IMR-90 (cell line): Measurements from ENCODE around the gene KLHL29. TPM values are rescaled to one million over a fixed set of nuclear protein-coding genes. Genes with fewer than 3 reads are reported as not detected.

ENCODE experiments used
- ATAC-seq: fragments of 200-7000 bp; cut with Tn5 transposase; 2 replicates; pipeline ENCODE4 v1.9.1; 2020; ENCODE audit warnings: low read depth, mild to moderate bottlenecking, moderate library complexity
- BruUV-seq: library from RNA; stranded (reverse); fragments of 400-500 nt; replicated peaks from 2 replicates; lab custom pipeline; 2021; lab: Mats Ljungman, UMichigan
- CTCF ChIA-PET: fragments of 300-600 bp; formaldehyde crosslinking; extraction: SDS; loops from one replicate; lab custom pipeline; 2021; ENCODE audit warnings: antibody characterized with exemption; lab: Yijun Ruan, JAX
- POLR2A ChIA-PET: fragments of 300-600 bp; sonication (Branson Sonifier 250); formaldehyde crosslinking; loops from one replicate; lab custom pipeline; 2022; ENCODE audit warnings: antibody characterized with exemption; ENCODE audit not compliant: unreplicated experiment; lab: Charles Lee
- DNase-seq: peaks from one replicate; pipeline ENCODE4 v3.0.0; 2013
- H2AFZ ChIP-seq: replicated peaks from 2 replicates; pipeline ENCODE3; 2013; ENCODE audit warnings: low read length, mild to moderate bottlenecking; ENCODE audit not compliant: poor library complexity
- H2AK5ac ChIP-seq: 2 replicates; pipeline ENCODE4 v1.6.1; 2013; ENCODE audit warnings: low read depth, low read length, inconsistent platforms
- H2AK9ac ChIP-seq: replicated peaks from 2 replicates; pipeline ENCODE3; 2013; ENCODE audit warnings: mild to moderate bottlenecking, low read depth, low read length, moderate library complexity; ENCODE audit not compliant: poor library complexity
- H2BK120ac ChIP-seq: 2 replicates; pipeline ENCODE4 v1.6.1; 2013; ENCODE audit warnings: low read depth, low read length, inconsistent platforms
- H2BK15ac ChIP-seq: 3 replicates; pipeline ENCODE4 v1.6.1; 2013; ENCODE audit warnings: low read depth, low read length, inconsistent platforms
- H2BK20ac ChIP-seq: 2 replicates; pipeline ENCODE4 v1.6.1; 2013; ENCODE audit warnings: low read depth, mild to moderate bottlenecking, inconsistent platforms, low read length, moderate library complexity
- H2BK5ac ChIP-seq: 2 replicates; pipeline ENCODE4 v1.6.1; 2013; ENCODE audit warnings: mild to moderate bottlenecking, low read depth, low read length, inconsistent platforms; ENCODE audit not compliant: poor library complexity, severe bottlenecking
- H3K14ac ChIP-seq: replicated peaks from 2 replicates; pipeline ENCODE4 v1.6.1; 2013; ENCODE audit warnings: low read depth, low read length, inconsistent platforms
- H3K18ac ChIP-seq: 2 replicates; pipeline ENCODE4 v1.6.1; 2013; ENCODE audit warnings: low read depth, low read length, control low read depth
- H3K23ac ChIP-seq: 2 replicates; pipeline ENCODE4 v1.6.1; 2013; ENCODE audit warnings: low read depth, low read length, inconsistent platforms
- H3K27ac ChIP-seq: 2 replicates; pipeline ENCODE4 v1.5.1; 2013; ENCODE audit warnings: mild to moderate bottlenecking, control low read depth, low read length; ENCODE audit not compliant: insufficient read depth
- H3K27me3 ChIP-seq: 2 replicates; pipeline ENCODE4 v1.6.1; 2013; ENCODE audit warnings: low read length; ENCODE audit not compliant: control insufficient read depth, insufficient read depth
- H3K36me3 ChIP-seq: 2 replicates; pipeline ENCODE4 v1.6.1; 2013; ENCODE audit warnings: low read length, mixed read lengths; ENCODE audit not compliant: control insufficient read depth, insufficient read depth
- H3K4ac ChIP-seq: 2 replicates; pipeline ENCODE4 v1.6.1; 2013; ENCODE audit warnings: low read depth, low read length, inconsistent platforms
- H3K4me1 ChIP-seq: 2 replicates; pipeline ENCODE4 v1.6.1; 2013; ENCODE audit warnings: low read length, mixed read lengths; ENCODE audit not compliant: control insufficient read depth, insufficient read depth
- H3K4me2 ChIP-seq: 2 replicates; pipeline ENCODE4 v1.6.1; 2013; ENCODE audit warnings: low read depth, mild to moderate bottlenecking, control low read depth, low read length, moderate library complexity
- H3K4me3 ChIP-seq: 2 replicates; pipeline ENCODE4 v1.5.1; 2013; ENCODE audit warnings: low read depth, mild to moderate bottlenecking, control low read depth, low read length, moderate library complexity; ENCODE audit not compliant: insufficient read depth
- H3K56ac ChIP-seq: 2 replicates; pipeline ENCODE4 v1.6.1; 2013; ENCODE audit warnings: low read length, inconsistent platforms; ENCODE audit not compliant: insufficient read depth; ENCODE audit errors: extremely low read depth
- H3K79me1 ChIP-seq, 2 experiments: 2 replicates each; pipeline ENCODE4 v1.6.1; 2013; ENCODE audit warnings: low read length in 2 of 2, inconsistent platforms in 1 of 2, low read depth in 1 of 2
- H3K9ac ChIP-seq: 2 replicates; pipeline ENCODE4 v1.6.1; 2013; ENCODE audit warnings: low read depth, low read length, control low read depth
- H3K9me1 ChIP-seq: 2 replicates; pipeline ENCODE4 v1.6.1; 2013; ENCODE audit warnings: low read length, inconsistent platforms; ENCODE audit not compliant: insufficient read depth
- H3K9me3 ChIP-seq: 2 replicates; pipeline ENCODE4 v1.6.1; 2013; ENCODE audit warnings: low read length; ENCODE audit not compliant: control insufficient read depth, insufficient read depth
- H4K20me1 ChIP-seq: 2 replicates; pipeline ENCODE4 v1.6.1; 2013; ENCODE audit warnings: low read length, inconsistent platforms; ENCODE audit not compliant: insufficient read depth
- H4K5ac ChIP-seq: 2 replicates; pipeline ENCODE4 v1.6.1; 2013; ENCODE audit warnings: mild to moderate bottlenecking, low read depth, low read length, control low read depth
- H4K8ac ChIP-seq, 2 experiments: 2 replicates each; pipeline ENCODE4 v1.6.1; 2013; ENCODE audit warnings: low read depth in 2 of 2, low read length in 2 of 2, control low read depth in 1 of 2, inconsistent platforms in 1 of 2
- H4K91ac ChIP-seq: 2 replicates; pipeline ENCODE4 v1.6.1; 2013; ENCODE audit warnings: low read depth, low read length, inconsistent platforms; ENCODE audit not compliant: insufficient read depth
- BHLHE40 ChIP-seq: fragments of 150-350 bp; IDR thresholded peaks from 2 replicates; pipeline ENCODE4 v1.6.1; 2016; ENCODE audit warnings: mild to moderate bottlenecking, low read depth, low read length
- CHD1 ChIP-seq: IDR thresholded peaks from 2 replicates; pipeline ENCODE4 v1.6.1; 2012; ENCODE audit warnings: low read depth, low read length, improper control_type of control experiment
- MAFK ChIP-seq: IDR thresholded peaks from 2 replicates; pipeline ENCODE4 v1.6.1; 2012; ENCODE audit warnings: low read depth, low read length, improper control_type of control experiment
- MXI1 ChIP-seq: IDR thresholded peaks from 2 replicates; pipeline ENCODE4 v1.6.1; 2012; ENCODE audit warnings: low read depth, mild to moderate bottlenecking, low read length, moderate library complexity, borderline replicate concordance
- WGBS, 2 experiments: methylation state at CpG; one replicate each; pipeline versions ENCODE4 v1.1.5 to v1.1.7; 2013; ENCODE audit warnings: missing lambda C conversion rate in 2 of 2; ENCODE audit not compliant: insufficient read length in 1 of 2; ENCODE audit errors: extremely low coverage in 2 of 2; 5-methylcytosine and 5-hydroxymethylcytosine counted together
- dilution Hi-C: fragments of 300-500 bp; cut with HindIII; formaldehyde crosslinking; loops from one replicate; pipeline ENCODE4 v1.14.3; 2018; ENCODE audit warnings: low sequenced_read_pairs; ENCODE audit not compliant: unreplicated experiment
- in situ Hi-C: fragments of 300-500 bp; cut with MboI; formaldehyde crosslinking; loops from 3 replicates; pipeline ENCODE4 v1.14.3; 2019; ENCODE audit warnings: low sequenced_read_pairs, inconsistent platforms, mixed read lengths
- intact Hi-C: fragments of 100-400 bp; cut with micrococcal nuclease; formaldehyde crosslinking; loops from 2 replicates; pipeline ENCODE4 v1.10.0; 2022
- polyA plus RNA-seq, 3 experiments: library from polyadenylated mRNA; depleted of rRNA; stranded (reverse); fragments of >200 nt; gene quantifications; 2 replicates each; pipeline ENCODE4 v1.2.3, GENCODE V29; 2012; ENCODE audit warnings: low replicate concordance in 1 of 3
- total RNA-seq: library from RNA; depleted of rRNA; stranded (reverse); fragments of >200 nt; gene quantifications from 2 replicates; pipeline ENCODE4 v1.2.3, GENCODE V29; 2012
- TF ChIP-seq, protein P1 (sequence below): conservative IDR thresholded peaks from 2 replicates; pipeline ENCODE4 v1.5.1; 2012; ENCODE audit warnings: mild to moderate bottlenecking, low read depth, low read length, improper control_type of control experiment
- TF ChIP-seq, protein P2 (sequence below): fragments of 150-350 bp; IDR thresholded peaks from 2 replicates; pipeline ENCODE4 v1.6.1; 2016; ENCODE audit warnings: low read depth, mild to moderate bottlenecking, low read length, moderate library complexity, borderline replicate concordance

KLHL29 gene
- total and polyA plus RNA-seq, 2 of the 4 experiments (the other 2 are of a cell fraction): 2.0 to 8.0 TPM

DNA sequence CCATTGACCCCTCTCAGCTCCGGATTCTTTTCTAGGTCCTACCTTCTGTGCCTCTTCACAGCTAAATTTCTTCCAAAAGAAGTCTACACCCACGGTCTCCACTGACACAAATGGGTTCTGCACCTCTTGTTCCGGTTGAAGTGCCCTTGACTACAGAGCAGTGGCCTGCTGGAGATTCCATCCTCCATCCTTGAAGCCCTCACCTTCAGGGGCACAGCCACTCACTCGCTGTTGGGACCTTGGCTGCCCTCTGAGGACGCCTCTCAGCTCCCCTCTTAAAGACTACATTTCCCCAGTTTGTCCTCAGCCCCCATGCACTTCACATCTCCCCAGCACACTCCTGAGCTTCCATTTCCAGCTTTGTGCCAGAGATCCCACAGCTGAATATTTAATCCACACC lies 315.6 kb downstream of the KLHL29 start (continued):
- TF ChIP-seq, protein P1, sequence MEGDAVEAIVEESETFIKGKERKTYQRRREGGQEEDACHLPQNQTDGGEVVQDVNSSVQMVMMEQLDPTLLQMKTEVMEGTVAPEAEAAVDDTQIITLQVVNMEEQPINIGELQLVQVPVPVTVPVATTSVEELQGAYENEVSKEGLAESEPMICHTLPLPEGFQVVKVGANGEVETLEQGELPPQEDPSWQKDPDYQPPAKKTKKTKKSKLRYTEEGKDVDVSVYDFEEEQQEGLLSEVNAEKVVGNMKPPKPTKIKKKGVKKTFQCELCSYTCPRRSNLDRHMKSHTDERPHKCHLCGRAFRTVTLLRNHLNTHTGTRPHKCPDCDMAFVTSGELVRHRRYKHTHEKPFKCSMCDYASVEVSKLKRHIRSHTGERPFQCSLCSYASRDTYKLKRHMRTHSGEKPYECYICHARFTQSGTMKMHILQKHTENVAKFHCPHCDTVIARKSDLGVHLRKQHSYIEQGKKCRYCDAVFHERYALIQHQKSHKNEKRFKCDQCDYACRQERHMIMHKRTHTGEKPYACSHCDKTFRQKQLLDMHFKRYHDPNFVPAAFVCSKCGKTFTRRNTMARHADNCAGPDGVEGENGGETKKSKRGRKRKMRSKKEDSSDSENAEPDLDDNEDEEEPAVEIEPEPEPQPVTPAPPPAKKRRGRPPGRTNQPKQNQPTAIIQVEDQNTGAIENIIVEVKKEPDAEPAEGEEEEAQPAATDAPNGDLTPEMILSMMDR: no peak
- no peak for TF ChIP-seq CHD1
- TF ChIP-seq MAFK: no peak

DNA sequence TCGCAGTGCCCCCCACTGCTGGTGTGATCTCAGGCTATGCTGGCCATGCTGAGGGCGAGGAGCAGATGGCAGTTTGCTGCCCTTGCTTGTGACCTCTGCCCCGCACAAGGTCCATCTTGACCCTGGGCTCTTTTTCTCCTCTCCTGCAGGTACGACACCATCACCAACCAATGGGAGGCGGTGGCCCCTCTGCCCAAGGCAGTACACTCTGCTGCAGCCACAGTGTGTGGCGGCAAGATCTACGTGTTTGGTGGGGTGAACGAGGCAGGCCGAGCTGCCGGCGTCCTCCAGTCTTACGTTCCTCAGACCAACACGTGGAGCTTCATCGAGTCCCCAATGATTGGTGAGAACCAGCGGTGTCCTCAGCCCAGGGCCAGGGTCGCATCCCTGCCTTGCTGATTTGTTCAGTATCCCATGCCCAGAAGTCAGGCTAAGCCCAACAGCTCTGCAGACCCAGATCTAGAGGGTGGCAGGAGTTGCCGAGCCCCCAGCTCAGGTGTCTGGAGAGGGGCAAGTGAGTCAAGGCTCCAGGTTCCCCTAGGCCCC lies 318.1 kb downstream of the KLHL29 start:
- POLR2A ChIA-PET: no interaction called here
- no peak overlapping the region for H2AK9ac ChIP-seq
- dilution Hi-C loops: no loop called here
- no peak overlapping the region for H4K5ac ChIP-seq
- H4K20me1 ChIP-seq: peaks cover 2% of the 10 kb centered on the region
- H3K4me1 ChIP-seq: peaks cover 14% of the 10 kb centered on the region
- no peak overlapping the region for H4K8ac ChIP-seq
- 0 out of 2 replicates have a peak overlapping the region, but pooled peaks have one; percentile 0 for H2AK5ac ChIP-seq
- peaks cover 26% of the 10 kb centered on the region for H3K9me1 ChIP-seq
- no peak overlapping the region for H3K56ac ChIP-seq
- no peak overlapping the region for H2BK15ac ChIP-seq
- no peak for ATAC-seq
- H3K9me3 ChIP-seq: peaks cover 3% of the 10 kb centered on the region; the same call in 1 of the 2 replicates
- CTCF ChIA-PET: no interaction called here
- no peak overlapping the region for H2BK5ac ChIP-seq
- no peaks in the 10 kb centered on the region for H3K27me3 ChIP-seq
- DNase-seq: no peak
- in situ Hi-C loops: no loop called here
- WGBS, 2 experiments: 97% methylated on average over 11 of the region's 17 CpGs; no CpG with 5 or more reads in 1 of the 2 experiments
- H2AFZ ChIP-seq: no peak overlapping the region
- H3K23ac ChIP-seq: no peak overlapping the region
- no peak overlapping the region for H3K14ac ChIP-seq
- no peak overlapping the region for H2BK120ac ChIP-seq
- no peak overlapping the region for H4K91ac ChIP-seq
- peaks cover 50% of the 10 kb centered on the region for H3K36me3 ChIP-seq
- no peak overlapping the region for H3K4me3 ChIP-seq
- no peak overlapping the region for H3K18ac ChIP-seq
- H3K27ac ChIP-seq: no peak overlapping the region
- TF ChIP-seq, protein P2, sequence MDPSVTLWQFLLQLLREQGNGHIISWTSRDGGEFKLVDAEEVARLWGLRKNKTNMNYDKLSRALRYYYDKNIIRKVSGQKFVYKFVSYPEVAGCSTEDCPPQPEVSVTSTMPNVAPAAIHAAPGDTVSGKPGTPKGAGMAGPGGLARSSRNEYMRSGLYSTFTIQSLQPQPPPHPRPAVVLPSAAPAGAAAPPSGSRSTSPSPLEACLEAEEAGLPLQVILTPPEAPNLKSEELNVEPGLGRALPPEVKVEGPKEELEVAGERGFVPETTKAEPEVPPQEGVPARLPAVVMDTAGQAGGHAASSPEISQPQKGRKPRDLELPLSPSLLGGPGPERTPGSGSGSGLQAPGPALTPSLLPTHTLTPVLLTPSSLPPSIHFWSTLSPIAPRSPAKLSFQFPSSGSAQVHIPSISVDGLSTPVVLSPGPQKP: no peak
- TF ChIP-seq CHD1 (no peak), BHLHE40 (no peak), MXI1 (no peak)
- intact Hi-C loops: no loop called here
- no peak overlapping the region for H3K9ac ChIP-seq
- BruUV-seq: no TSS peak
- H3K4ac ChIP-seq: no peak overlapping the region
- no peak overlapping the region for H3K4me2 ChIP-seq
- no peak overlapping the region for H2BK20ac ChIP-seq
- H3K79me1 ChIP-seq: peaks cover 3 to 24% of the 10 kb centered on the region in 2 experiments; a peak in 2 of 4 replicates
